Activated CD8-positive, alpha-beta memory T cell treated with anti-CD3 and anti-CD28 coated beads, Interleukin-2, amount 50 U/mL, for 24 hours (primary cell): ENCODE data around the gene HIVEP1.

ENCODE experiments used
- DNase-seq: peaks from one replicate; pipeline ENCODE4 v3.0.0-alpha.2; 2020; ENCODE audit errors: extremely low read depth

Gene HIVEP1

DNA sequence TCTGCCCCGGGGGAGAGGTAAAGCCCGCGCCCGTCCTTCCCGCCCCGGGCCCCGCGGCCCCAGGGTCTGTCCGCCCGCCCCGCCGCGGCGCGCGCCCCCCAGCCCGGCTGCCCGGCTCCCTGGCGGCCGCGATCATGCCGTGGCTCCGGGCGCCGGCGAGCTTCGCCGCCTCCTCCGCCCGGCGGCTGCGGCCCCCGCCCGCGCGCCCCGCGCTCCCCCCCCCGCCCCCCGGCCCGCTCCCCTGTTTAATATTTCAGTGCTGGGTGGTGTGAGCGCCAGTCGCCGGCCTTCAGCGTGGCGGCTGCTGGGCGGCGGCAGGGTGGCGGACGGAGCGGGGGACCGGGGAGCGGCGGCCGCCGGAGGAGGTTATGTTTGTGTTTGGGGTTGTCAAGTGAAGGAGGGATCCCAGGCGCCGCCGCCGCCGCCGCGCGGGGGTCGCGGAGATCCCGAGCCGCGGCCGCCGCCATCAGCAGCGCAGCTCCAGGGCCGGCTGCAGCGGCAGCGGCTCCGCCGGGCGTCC lies at the start of gene HIVEP1:
HIVEP1 (plus strand) TSS at position 275 of the 520 bp plus-strand sequence. CDS start 3,317 bp downstream, outside the sequence.
- no peak for DNase-seq

DNA sequence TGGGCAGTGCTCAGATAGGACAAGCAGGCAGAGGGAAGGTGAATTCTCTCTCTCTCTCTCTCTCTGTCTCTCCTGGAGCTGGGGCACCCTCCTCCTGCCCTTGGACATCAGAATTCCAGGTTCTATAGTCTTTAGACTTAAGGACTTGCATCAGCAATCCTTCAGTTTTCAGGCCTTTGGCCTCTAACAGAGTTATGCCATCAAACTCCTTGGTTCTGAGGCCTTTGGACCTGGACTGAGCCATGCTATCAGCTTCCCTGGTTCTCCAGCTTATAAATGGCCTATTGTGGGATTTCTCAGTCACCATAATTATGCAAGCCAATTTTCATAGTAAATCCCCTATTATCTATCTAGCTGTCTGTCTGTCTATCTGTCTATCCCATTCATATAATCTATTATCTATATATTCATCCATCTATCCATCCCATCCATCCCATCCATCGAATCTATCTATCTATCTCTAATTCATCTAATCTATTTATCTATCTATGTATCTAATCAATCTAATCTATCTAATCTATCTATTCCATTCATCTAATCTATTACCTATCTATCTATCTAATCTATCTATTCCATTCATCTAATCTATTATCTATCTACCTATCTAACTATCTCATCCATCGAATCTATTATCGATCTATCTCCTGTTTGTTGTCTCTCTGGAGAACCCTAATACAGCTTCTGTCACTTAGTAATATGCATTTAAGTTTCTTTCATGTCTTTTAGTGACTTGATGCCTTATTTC lies 48.2 kb upstream of the HIVEP1 start:
- DNase-seq = no peak

GRCh38 chr6:11964729-11965335 lies 47.3 kb upstream of the HIVEP1 start:
- DNase-seq = no peak

DNA sequence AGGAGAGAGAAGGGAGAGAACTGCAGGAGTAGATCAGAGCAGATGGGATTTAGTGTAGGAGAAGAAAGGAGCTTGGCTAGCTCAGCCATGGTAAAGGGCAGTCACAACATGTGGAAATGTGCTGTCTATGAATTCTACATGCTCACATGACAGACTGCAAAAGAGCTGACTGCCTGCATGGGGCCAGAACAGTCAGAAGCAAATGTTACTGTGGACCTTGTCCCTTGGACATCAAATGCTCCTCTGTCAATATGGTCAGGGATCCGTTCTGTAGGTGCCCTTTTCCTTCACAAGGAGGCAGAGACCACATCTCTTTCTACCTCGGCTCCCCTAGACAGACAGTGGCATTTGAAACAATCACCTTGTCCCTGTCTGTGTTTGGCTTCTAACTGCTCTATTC lies 46.6 kb upstream of the HIVEP1 start:
- DNase-seq = no peak

GRCh38 chr6:11968241-11968806 lies 43.8 kb upstream of the HIVEP1 start:
- no peak for DNase-seq

DNA sequence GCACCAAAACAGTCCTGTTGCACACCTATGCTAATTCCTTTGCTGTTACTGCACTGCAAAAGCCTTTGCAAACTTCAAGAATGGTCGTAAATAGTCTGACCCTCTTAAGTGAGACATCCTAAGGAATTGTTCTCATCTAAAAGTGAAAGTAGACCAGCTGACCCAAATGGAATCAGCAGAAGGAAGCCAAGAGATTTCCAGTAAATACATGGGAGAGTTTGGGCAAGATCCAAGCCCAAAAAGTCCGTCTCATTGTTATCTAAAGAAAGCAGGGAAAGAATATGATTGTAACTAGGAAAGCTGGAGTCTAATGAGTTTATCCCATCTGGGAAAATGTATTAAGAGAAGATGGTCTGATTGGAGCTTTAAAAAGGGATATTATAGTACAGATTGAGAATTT lies 43.0 kb upstream of the HIVEP1 start:
- no peak for DNase-seq

DNA sequence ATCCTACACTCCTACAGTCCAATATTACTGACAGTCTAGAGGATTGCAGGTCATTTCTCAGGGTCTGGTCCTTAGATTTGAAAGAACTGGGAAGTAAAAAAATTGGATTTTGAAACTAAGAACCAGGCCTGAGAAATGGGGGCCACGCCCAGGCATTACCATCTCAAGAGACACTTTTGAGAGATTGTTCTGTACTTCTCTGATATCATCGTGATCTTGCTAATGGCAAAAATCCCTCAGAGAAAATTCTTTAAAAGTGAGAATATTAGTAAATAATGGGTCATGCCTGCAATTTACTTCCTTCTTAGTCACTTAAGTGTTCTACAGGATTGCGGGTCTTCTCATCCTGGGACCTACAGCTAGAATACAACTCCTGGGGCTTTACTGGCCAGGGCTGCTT lies 42.0 kb upstream of the HIVEP1 start:
- DNase-seq = no peak

DNA sequence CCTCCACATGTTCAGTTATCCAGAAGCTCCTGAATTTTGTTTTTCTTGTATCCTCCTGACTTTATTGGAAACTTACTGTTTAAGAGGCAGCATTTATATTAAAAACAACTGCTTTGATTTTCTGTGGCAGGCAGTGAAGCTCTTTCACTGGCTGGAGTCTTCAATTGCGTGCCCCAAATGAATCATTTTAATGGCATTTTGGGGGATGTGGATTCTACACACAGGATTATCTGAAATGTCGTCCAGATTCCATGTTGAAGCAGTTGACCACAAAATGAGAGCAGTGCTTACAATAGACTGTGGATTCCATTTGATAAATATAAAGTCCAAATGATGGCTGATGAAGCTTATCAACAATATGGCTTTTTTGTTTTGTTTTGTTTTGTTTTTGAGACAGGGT lies 41.0 kb upstream of the HIVEP1 start:
- no peak for DNase-seq

- DNase-seq = no peak
Observed at GRCh38 chr6:11972270-11972669, 39.8 kb upstream of the HIVEP1 start.

DNA sequence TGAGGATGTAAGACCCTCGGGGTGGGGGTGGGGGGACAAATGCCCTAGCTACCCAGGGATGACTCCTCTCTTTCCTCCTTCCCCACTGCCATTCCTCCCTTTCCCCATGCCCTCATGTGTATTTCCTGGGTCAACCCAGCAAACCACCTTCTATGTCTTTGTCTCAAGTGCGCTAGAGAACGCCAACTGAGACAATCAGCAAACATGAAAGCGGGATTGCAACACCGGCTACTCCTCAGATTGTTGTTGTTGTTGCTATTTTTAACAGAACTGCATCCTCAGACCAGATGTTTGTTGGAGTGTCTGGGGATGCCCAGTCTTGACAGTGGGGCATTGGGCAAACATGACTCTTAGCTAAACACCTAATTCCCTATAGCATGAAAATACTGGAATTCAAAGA lies 39.3 kb upstream of the HIVEP1 start:
- no peak for DNase-seq

- DNase-seq = no peak
Observed at GRCh38 chr6:11973238-11973637, 38.9 kb upstream of the HIVEP1 start.

DNA sequence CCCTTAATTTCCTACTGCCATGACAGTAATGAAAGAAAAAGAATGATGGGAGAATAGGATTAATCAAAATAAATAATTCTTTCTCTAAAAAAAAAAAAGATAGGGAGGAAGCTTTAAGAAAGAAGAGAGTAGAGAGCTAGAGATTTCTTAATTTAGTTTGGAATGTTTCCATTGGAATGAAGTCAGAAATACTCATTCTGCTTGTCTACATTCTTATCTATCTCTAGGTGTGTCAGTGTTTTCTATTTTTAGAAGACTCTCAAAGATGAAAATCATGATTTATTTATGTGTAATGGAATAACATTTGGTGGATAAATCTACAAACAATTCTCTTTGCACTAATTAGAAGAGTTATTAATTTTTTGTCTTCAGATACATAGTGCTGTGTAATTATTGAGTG lies 38.0 kb upstream of the HIVEP1 start:
- DNase-seq = no peak

GRCh38 chr6:11975353-11975977 lies 36.6 kb upstream of the HIVEP1 start:
- DNase-seq = peak; percentile 5

- DNase-seq = no peak
Observed at GRCh38 chr6:11976489-11976888, 35.6 kb upstream of the HIVEP1 start.

GRCh38 chr6:11977193-11977592 lies 34.9 kb upstream of the HIVEP1 start:
- no peak for DNase-seq

DNA sequence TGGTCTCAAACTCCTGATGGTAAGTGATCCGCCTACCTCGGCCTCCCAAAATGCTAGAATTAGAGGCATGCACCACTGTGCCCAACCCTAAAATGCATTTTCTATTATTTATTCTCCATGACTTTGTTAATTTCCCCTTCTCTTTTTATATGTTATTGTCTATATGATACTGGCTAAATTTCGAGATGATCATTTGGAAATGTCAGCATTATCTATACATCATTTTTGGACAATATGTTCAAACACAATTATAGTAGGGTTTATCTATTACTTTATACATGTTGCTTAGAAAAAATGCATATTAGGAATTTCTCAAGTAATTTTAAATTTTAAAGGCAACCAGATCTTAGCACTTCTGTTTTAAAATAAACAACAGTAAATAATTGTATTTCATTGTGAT lies 34.4 kb upstream of the HIVEP1 start:
- no peak for DNase-seq

DNA sequence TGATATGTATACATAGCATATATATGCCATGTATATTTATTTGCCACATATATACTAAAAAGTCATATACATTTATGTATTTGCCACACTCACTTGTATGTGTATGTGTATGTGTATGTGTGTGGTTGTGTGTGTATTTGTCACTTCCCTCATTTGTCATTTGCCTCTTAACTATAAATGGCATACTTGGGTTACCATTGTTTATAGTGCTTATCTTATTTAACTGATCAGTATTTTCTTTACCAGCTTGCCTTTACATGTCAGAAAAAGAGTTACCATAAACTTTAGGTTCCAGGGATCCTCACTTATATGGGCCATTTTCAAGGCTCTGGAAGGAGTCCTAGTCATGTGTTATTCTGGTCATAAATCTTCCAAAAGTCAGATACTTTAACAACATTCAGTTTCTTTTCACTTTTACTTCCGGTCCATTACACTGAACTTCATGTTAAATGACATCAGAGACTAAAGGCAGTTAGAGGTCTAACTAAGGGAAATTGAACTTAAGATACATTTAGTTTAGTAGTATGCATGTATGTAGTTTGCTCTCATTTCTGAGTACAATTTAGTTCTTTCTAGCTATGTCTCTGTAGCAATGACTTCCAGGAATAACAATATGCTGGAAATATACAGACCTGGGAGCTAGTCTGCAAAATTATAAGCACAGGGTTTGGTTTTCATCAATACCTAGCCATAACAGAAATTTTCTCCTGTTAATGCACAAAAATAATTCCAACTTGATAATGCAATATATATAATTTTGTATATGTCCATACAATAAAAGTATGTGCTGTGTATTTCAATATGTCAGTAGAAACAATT lies 33.7 kb upstream of the HIVEP1 start:
- no peak for DNase-seq

DNA sequence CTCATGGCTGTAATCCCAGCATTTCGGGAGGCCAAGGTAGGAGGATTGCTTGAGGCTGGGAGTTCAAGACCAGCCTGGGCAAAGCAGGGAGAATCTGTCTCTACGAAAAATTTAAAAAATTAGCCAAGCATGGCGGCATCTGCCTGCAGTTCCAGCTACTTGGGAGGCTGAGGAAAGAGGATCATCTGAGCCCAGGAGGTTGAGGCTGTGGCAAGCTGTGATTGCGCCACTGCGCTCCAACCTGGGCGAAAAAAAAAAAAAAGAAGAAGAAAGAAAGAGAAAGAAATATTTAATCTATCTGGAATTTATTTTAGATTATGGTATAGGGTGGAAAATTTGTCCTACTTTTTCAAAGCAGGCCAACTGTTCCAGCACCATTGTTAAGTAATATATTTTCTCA lies 32.2 kb upstream of the HIVEP1 start:
- DNase-seq = no peak

DNA sequence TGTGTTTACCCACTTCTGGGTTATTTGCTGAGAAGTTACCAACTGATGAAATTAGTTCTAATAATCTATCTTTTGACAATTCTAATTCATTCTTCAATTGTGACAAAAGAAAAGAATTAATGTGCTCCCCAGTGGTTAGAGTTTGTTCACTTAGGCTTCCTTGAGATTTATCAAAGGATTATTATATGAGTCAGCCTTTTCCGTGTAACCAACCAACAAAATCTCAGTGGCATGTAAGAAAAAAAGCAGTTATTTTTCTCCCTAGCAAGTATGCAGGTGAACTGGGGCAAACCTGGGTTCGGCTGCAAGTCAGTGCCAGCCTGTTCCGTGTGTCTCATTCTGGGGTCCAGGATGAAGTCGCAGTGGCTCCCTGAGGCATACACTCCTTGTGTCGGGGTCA lies 28.8 kb upstream of the HIVEP1 start:
- no peak for DNase-seq

GRCh38 chr6:11987386-11987785 lies 24.7 kb upstream of the HIVEP1 start:
- DNase-seq = no peak

DNA sequence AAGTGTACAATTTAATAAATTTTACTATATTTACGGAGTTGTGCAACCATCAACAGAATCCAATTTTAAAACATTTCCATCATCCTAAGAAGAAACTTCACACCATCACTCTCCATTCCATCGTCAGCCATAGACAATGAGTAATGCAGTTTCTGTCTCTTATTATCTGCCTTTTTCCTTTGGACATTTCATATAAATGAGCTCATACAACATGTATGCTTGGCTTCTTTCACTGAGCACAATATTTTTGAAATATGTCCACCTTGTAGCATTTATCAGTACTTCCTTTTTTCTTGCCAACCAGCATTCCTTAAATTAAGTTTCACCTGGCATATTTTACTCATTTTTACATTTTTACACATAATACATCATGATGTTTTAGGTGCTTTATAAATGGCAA lies 22.7 kb upstream of the HIVEP1 start:
- no peak for DNase-seq

- DNase-seq = no peak
Observed at GRCh38 chr6:11992086-11992485, 20.0 kb upstream of the HIVEP1 start.
